ENCODE results near the gene AQP3.
"Not testable (repeated sequence)": the region's sequence is repeated elsewhere in the genome, so short reads cannot be mapped to it uniquely, and the experiment has no call there.

Gene AQP3

DNA sequence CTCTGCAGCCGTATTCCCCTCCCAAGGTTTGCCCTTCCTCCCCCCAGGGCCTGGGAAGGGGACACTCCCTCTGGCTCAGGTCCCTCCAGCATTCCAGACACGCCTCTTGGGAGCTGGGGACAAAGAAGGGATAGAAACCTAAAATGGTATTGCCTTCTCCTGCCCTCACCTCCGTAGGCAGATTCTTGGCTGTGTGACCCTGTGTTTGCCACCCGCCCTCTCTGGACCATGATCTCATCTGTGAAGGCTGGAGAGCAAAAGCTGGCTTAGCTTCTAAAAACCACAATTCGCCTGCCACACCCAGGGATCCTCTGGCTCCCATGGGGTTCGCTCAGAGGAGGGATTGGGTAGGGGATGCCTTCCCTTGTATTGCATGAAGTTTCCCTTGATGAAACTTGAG is 7.7 kb downstream of the AQP3 start:
- DNase-seq = no peak

- DNase-seq = no peak
These were observed 8.3 kb downstream of the AQP3 start for GRCh38 chr9:33438926-33439680.

GRCh38 chr9:33437898-33438297 is 9.5 kb downstream of the AQP3 start:
- DNase-seq = no peak

DNA sequence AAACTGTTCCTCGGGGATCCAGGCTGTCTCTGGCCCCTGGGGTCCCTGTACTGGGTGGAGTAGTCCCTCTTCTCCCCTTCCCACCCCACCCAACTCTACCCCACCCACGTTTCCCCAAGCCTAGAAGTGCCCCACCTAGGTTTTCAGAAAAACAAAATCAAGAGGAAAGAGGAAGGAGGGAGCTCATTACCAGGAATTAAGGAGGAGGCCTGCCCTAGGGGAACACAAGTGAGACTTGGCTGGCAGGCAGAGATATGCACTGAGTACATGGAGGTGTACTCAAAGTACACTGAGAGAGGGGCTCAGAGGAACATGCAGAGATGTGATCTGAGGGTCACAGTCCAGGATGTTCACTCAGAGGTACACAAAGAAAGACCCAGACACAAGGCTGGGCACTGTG is 10.2 kb downstream of the AQP3 start:
- no peak for DNase-seq

GRCh38 chr9:33436445-33436844 is 10.9 kb downstream of the AQP3 start:
- DNase-seq = no peak

DNA sequence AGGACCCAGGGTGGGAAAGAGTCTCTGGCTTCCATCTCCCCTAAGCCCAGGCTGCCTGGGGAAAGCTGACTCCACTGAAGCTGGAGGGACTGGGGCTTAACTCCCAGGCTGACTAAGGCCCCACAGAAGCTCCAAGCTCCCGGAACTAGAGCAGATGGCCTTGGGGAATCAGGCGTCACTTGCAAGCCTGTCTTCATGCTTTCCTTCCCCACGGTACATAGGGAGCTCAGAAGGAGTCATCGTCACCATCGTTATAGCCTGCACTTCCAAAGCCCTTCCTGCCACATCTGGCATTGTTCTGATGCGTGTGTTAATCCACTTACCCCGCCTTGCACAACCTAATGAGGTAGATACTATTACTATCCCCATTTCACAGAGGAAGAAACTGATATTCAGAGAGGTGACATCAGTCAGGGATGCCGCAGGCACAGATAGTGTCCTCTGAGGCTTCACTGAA is 11.5 kb downstream of the AQP3 start:
- DNase-seq = no peak

GRCh38 chr9:33434317-33435105 is 12.9 kb downstream of the AQP3 start:
- DNase-seq = no peak

DNA sequence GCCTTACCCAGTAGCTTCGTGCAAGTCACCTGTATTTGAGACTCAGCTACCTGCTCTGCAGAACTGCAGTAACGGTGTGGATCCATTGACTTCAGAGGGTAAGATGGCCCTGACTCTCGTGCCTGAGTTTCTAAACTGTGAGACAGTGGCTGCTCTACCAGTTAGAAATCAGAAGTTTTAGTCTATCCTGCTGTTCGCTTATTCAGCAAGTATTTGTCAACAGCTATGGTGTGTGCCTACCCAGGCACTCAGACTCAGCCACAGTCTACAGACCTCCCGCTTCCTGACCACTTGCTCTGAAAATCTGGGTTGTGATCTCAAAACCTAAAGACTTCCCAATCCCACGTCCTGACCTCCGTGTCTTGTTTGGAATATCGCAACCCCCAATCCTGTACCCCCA is 13.5 kb downstream of the AQP3 start:
- DNase-seq = no peak

DNA sequence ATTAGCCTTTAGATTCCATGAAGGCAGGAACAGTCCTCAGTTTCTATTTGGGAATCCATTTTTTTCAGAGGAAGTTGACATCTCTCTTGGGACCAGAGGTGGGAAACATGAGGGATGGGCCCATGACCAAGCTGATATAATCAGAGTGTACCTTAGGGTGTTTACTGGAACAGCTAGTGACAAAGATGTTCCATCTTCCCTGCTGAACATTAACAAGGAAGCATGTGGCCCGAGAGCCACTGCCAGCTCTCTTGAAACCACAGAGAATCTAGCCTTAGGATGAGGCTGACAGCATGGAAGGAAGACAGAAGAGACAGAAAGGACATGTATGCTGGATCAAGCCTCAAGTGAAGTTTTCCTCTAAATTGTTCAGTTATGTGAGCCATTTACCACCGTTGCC is 16.0 kb downstream of the AQP3 start:
- DNase-seq = no peak

- DNase-seq = no peak
These were observed 16.5 kb downstream of the AQP3 start for GRCh38 chr9:33430942-33431341.

DNA sequence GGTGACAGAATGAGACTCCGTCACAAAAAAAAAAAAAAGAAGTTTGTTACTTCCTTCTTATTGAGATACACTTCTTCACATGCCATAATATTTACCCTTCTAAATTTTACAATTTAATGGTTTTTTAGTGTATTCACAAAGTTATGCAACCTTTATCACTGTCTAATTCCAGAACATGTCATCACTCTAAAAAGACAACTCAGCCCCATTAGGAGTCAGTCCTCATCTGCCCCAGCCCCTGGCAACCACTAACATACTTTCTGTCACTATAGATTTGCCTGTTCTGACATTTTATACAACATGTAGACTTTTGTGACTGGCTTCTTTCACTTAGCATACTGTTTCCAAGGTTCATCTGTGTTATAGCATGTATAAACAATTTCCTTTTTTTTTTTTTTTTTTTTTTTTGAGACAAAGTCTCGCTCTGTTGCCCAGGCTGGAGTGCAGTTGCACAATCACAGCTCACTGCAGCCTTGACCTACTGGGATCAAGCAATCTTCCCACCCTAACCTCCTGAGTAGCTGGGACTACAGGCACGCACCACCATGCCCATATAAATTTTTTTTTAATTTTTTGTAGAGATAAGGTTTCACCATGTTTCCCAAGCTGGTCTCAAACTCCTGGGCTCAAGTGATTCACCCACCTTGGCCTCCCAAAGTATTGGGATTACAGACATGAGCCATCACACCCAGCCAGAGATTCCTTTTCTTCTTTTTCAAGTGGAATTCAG is 18.0 kb downstream of the AQP3 start:
- DNase-seq = no peak

DNA sequence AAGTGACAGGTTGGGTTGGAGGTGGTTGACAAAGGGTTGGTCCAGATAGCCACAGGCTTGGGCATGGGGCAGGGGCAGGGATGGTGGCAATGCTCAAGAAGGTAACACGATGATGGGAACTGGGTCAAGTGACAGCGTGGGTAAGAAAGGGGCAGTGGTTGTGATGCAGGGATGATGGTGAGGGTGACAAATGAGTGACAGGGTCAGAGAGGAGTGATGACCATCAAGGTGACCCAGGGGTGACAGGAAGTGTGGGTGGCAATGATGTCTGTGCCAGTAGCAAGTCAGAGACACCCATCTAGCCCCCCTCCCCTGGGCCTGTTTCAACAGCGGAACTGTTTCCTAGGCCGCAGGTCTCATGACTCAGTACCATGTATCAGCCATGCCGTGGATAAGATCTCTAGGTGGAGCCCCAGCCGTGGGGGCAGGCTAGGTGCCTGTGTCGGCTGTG is 20.5 kb downstream of the AQP3 start:
- DNase-seq = no peak

GRCh38 chr9:33425128-33425533 is 22.3 kb downstream of the AQP3 start:
- DNase-seq = no peak

GRCh38 chr9:33424492-33424891 is 22.9 kb downstream of the AQP3 start:
- DNase-seq = not testable (repeated sequence)

DNA sequence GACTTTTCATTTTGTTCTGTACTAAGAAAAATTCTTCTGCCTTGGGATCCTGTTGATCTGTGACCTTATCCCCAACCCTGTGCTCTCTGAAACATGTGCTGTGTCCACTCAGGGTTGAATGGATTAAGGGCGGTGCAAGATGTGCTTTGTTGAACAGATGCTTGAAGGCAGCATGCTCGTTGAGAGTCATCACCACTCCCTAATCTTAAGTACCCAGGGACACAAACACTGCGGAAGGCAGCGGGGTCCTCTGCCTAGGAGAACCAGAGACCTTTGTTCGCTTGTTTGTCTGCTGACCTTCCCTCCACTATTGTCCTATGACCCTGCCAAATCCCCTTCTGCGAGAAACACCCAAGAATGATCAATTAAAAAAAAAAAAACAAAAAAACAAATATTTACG is 23.4 kb downstream of the AQP3 start:
- DNase-seq = not testable (repeated sequence)

DNA sequence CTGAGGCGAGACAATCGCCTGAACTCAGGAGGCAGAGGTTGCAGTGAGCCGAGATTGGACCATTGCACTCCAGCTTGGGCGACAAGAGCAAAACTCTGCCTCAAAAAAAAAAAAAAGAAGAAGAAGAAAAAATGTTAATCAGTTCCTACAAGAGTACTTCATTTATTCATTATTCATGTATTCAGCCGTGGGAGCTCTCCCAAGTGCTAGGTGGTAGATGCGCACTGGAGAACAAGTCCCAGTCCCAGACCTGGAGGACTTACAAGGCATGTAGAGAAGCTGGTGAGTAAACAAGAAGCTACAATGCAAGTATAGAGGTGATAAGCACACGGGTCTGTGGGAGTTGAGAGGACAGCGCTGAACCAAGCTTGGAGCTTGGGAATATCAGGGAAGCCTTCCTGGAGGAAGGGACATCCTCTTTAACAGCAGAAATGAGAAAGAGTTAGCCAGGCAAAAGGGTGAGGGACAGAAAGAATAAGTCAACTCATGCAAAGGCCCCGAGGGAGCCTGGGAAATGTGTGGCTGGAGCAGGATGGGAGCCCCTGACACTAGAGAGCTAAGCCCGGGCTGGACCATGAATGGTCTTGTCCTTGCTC is 27.6 kb downstream of the AQP3 start:
- DNase-seq = no peak

GRCh38 chr9:33418090-33418489 is 29.3 kb downstream of the AQP3 start:
- DNase-seq = no peak

DNA sequence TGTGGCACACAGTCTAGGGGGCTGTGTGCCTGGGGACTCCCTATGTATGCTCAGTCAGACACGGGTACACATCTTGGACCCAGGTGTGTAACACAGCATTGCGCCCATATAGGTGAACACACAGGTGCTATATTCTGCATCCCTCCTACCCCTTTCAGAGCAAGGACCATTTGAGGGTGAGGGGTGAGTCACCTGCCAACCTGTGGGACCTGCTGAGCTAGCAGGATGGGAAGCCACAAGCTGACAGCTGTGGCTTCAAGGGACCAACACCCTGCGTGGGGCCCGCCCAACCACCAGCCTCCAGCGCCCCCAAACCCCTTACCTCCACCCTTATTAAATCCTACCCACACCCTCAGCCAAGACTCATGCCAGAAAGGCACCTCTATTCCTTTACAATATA is 30.4 kb downstream of the AQP3 start:
- no peak for DNase-seq

DNA sequence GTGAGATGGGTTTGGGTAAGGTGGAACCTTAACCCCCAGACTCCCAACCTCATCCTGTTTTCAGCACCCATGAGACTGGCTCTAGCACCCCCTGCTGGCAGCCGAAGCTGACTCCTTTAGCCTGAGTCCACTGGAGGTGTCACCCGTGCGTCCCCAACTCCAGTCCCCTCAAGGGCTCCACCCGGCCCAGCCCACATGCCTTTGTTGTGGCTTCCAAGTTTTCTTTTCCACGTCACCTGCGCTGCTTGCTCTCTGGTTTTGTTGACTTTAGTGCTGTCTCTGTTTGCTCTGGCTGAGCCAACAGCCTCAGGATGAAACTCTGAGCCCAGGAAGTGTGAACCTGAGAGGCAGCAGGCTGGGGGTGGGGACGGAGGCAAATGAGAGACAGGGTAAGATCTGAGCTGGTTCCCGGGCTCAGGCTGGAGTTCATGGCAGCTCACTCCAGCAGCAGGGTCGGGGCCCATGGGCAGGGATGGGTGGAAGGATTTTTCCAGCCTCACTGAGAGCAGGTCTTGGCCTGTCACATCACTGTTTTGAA is 31.8 kb downstream of the AQP3 start:
- peak; percentile 1 for DNase-seq

DNA sequence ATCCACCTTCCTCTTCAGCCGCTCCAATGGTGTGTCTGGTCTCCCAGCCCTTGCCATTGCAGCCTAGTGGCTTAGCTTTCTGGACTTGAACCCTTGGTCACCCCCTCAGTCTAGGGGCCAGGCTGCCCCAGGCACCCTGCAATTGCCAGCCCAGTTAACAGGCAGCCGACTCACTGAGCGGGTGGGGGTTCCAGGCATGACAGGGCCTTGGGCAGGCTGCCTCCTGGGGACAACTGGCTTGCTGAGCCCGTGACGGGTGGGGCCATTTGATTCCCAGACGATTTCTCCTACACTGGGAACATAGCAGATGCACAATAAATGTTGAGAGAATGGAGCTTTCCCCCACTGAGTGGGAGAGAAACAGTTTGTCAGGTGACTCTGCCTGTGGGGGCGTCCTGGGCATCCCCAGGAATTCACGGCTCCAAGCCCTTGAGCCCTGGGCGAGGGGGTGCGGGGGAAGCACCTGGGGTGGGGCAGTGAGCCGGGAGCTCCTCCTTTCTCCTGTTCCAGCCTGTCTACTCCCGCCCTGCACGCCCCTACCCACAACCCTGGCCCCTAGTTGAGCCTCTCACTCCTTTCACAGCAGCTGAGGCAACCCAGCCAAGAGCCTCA is 32.4 kb downstream of the AQP3 start:
- DNase-seq = no peak

DNA sequence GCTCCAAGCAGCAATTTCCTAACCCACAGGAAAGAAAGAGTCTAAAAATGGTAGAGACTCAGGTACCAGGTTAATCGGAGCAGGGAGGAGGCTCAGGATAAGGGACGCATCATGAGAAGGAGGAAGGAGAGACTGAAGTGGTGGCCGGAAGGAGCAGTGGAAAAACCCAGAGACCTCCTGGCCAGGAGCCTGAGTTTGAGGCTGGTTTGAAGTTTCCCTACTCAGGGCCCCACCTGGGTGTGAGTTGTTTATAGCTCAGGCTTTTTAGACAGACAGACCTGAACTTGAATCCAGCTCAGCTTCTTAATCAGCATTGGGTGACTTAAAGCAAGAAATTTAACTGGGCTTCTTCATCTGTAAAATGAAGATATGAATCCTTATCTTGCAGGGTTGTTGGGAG is 33.1 kb downstream of the AQP3 start:
- DNase-seq = no peak

- DNase-seq = no peak
These were observed 39.3 kb downstream of the AQP3 start for GRCh38 chr9:33408087-33408486.
